ENCODE measurements around the gene UFD1.

Gene UFD1

GRCh38 chr22:19407649-19408606 lies 71.1 kb downstream of the UFD1 start:
- no peak for TF ChIP-seq EZH2phosphoT487 (IDR thresholded peaks at IDR 0.05; ENCODE audit: low read depth)
- no peak for TF ChIP-seq CTCF (IDR thresholded peaks at IDR 0.05; ENCODE audit: low read depth, low read length)
- Histone ChIP-seq H4K20me1 (ENCODE audit: insufficient read depth, low read length) (peaks cover 27% of the 10 kb centered on the region), H3K4me1 (ENCODE audit: low read length) (peaks cover 8% of the 10 kb centered on the region), H3K9ac (ENCODE audit: low read length) (no peak overlapping the region), H3K4me3 (ENCODE audit: low read length) (no peak overlapping the region), H3K27ac (ENCODE audit: low read length) (no peak overlapping the region), H3K79me2 (ENCODE audit: low read length) (peaks cover 24% of the 10 kb centered on the region), H3K4me2 (ENCODE audit: low read length) (no peak overlapping the region), H2AFZ (ENCODE audit: low read depth, low read length) (no peak overlapping the region), H3K27me3 (ENCODE audit: low read depth, low read length) (no peaks in the 10 kb centered on the region), H3K36me3 (replicated peaks; ENCODE audit: low read depth, low read length) (peaks cover 41% of the 10 kb centered on the region), H3K9me3 (ENCODE audit: insufficient read depth, low read length) (no peaks in the 10 kb centered on the region)

- no peaks in the 10 kb centered on the region for H3K27me3 ChIP-seq (ENCODE audit: low read depth, low read length)
- no peak overlapping the region for H3K4me2 ChIP-seq (ENCODE audit: low read length)
- no peak overlapping the region for H3K4me3 ChIP-seq (ENCODE audit: low read length)
- H3K79me2 ChIP-seq (ENCODE audit: low read length), result peaks cover 13% of the 10 kb centered on the region
- TF ChIP-seq CTCF (IDR thresholded peaks at IDR 0.05; ENCODE audit: low read depth, low read length) (no peak), EZH2phosphoT487 (IDR thresholded peaks at IDR 0.05; ENCODE audit: low read depth) (no peak)
- H3K9ac ChIP-seq (ENCODE audit: low read length), result no peak overlapping the region
- peaks cover 16% of the 10 kb centered on the region for H4K20me1 ChIP-seq (ENCODE audit: insufficient read depth, low read length)
- peaks cover 8% of the 10 kb centered on the region for H3K4me1 ChIP-seq (ENCODE audit: low read length)
- H2AFZ ChIP-seq (ENCODE audit: low read depth, low read length), result no peak overlapping the region
- no peak overlapping the region for H3K27ac ChIP-seq (ENCODE audit: low read length)
- H3K9me3 ChIP-seq (ENCODE audit: insufficient read depth, low read length), result no peaks in the 10 kb centered on the region
- H3K36me3 ChIP-seq (replicated peaks; ENCODE audit: low read depth, low read length), result peaks cover 46% of the 10 kb centered on the region
These were observed 72.1 kb downstream of the UFD1 start for GRCh38 chr22:19406846-19407245.

GRCh38 chr22:19406281-19406811 lies 72.6 kb downstream of the UFD1 start:
- Histone ChIP-seq H3K9me3 (ENCODE audit: insufficient read depth, low read length) (no peaks in the 10 kb centered on the region), H3K36me3 (replicated peaks; ENCODE audit: low read depth, low read length) (peaks cover 47% of the 10 kb centered on the region), H3K79me2 (ENCODE audit: low read length) (peaks cover 8% of the 10 kb centered on the region), H3K27ac (ENCODE audit: low read length) (no peak overlapping the region), H3K9ac (ENCODE audit: low read length) (no peak overlapping the region), H3K4me2 (ENCODE audit: low read length) (no peak overlapping the region), H3K4me1 (ENCODE audit: low read length) (peaks cover 8% of the 10 kb centered on the region), H2AFZ (ENCODE audit: low read depth, low read length) (no peak overlapping the region), H3K4me3 (ENCODE audit: low read length) (no peak overlapping the region), H4K20me1 (ENCODE audit: insufficient read depth, low read length) (peaks cover 11% of the 10 kb centered on the region; the same call in 1 of the 2 replicates), H3K27me3 (ENCODE audit: low read depth, low read length) (no peaks in the 10 kb centered on the region)
- TF ChIP-seq CTCF (IDR thresholded peaks at IDR 0.05; ENCODE audit: low read depth, low read length), result no peak
- no peak for TF ChIP-seq EZH2phosphoT487 (IDR thresholded peaks at IDR 0.05; ENCODE audit: low read depth)

GRCh38 chr22:19405652-19406051 lies 73.3 kb downstream of the UFD1 start:
- Histone ChIP-seq H3K36me3 (replicated peaks; ENCODE audit: low read depth, low read length) (peaks cover 48% of the 10 kb centered on the region), H3K27me3 (ENCODE audit: low read depth, low read length) (no peaks in the 10 kb centered on the region), H3K4me2 (ENCODE audit: low read length) (no peak overlapping the region), H4K20me1 (ENCODE audit: insufficient read depth, low read length) (0 out of 2 replicates have a peak, but pooled peaks cover 5% of the 10 kb centered on the region), H3K27ac (ENCODE audit: low read length) (no peak overlapping the region), H3K79me2 (ENCODE audit: low read length) (peaks cover 2% of the 10 kb centered on the region; the same call in 1 of the 2 replicates), H3K9ac (ENCODE audit: low read length) (no peak overlapping the region), H3K9me3 (ENCODE audit: insufficient read depth, low read length) (no peaks in the 10 kb centered on the region), H3K4me1 (ENCODE audit: low read length) (peaks cover 8% of the 10 kb centered on the region), H3K4me3 (ENCODE audit: low read length) (no peak overlapping the region), H2AFZ (ENCODE audit: low read depth, low read length) (no peak overlapping the region)
- TF ChIP-seq CTCF (IDR thresholded peaks at IDR 0.05; ENCODE audit: low read depth, low read length) (no peak), EZH2phosphoT487 (IDR thresholded peaks at IDR 0.05; ENCODE audit: low read depth) (no peak)
